ENCODE data around the gene RNF121.

RNF121 gene

DNA sequence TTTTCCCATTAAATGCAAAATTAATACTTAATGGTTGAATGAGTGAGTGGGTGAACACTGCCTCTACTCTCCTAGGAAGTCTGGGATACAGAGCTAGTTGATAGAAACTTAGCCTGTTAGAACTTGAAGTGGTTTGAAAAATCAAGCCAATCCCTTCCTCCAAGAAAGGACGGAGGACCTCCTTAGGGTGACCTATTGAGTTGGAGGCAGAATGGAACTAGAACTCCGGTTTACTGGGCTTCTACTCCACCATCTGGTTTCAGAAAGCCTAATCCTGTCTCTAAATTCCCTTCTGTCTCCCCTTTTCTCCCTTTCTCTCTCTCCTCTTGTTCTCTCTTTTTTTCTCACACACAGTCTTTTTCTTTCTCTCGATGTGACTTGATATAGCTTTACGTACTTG, 50.2 kb downstream of the RNF121 start:
- DNase-seq (ENCODE audit: extremely low spot score, insufficient read length, low read depth) (no peak), FAIRE-seq (no peak)

DNA sequence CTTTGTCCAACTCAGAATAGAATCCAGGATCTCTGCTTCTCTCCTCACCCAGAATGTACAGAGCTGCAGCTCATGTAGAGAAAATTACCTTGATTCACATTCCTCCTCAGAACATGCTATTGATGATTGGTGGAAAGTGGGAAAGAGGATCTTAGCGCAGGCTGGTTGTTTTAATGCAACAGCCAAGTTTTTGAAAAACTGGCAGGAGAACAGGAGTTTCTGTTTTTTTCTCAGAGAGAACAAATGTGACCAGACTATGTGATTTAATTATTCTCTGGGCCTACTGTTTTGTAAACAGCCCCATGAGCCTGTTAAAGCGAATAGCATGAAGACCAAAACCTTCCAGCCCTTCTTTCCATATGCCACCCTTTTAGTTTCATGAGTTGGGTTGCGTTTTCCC, 50.8 kb downstream of the RNF121 start:
- no peak for FAIRE-seq

DNA sequence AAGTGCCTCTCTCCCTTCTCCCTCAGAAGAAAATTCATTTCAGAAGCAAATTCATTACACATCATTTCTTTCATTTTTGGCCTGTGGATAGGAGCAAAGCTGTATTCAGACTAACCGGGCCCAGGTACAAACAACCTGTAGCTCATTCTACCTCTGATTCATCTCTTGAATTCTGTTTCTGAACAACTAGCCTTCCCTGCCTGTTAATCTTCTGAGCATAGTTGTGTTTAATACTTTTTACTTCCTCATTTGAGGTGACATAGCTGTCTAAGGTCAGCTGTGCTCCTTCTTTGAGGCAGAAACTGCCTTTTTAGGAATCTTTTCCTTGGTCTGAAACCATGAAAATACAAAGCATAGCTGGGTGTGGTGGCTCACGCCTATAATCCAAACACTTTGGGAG, 57.3 kb downstream of the RNF121 start:
- peak; percentile 77 for FAIRE-seq
- DNase-seq (ENCODE audit: extremely low spot score, insufficient read length, low read depth): no peak

More for the DNA sequence above, 50.8 kb downstream of the RNF121 start:
- no peak for DNase-seq (ENCODE audit: extremely low spot score, insufficient read length, low read depth)

DNA sequence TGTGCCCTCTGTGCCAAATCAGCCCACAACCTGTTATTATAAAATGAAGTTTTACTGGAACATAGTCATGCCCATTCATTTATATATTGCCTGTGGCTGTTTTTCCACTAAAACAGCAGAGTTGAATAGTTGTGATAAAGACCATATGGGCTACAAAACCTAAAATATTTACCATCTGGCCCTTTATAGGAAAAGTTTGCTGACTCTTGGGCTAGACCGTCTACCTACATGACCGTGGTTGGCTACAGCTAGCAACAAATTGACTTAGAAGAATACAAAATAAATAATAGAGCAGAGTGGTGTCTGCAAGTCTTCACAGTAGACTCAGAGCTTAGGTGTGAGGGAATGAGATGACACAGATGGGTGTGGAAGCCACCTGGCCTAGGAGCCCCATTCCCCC, 58.7 kb downstream of the RNF121 start:
- FAIRE-seq (no peak), DNase-seq (ENCODE audit: extremely low spot score, insufficient read length, low read depth) (no peak)

DNA sequence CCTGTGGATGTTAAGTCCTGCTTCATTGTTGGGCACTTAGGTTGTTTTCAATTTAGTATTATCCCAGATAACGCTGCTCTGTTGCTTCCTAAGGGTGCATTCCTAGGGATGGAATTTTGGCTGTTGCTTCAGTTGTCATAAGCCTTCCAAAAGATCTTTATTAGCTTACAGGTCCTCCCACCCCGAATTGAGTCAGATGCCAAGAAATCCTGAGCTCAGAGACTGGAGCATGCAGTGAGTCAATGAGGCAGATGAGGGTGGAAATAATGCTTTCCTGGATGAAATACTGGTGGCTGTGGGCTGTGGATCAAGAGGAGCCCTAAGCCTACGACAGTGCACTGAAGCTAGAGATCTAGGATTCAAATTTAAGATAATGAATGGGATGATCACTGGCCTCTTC, 59.2 kb downstream of the RNF121 start:
- DNase-seq (ENCODE audit: extremely low spot score, insufficient read length, low read depth) (no peak), FAIRE-seq (no peak)

DNA sequence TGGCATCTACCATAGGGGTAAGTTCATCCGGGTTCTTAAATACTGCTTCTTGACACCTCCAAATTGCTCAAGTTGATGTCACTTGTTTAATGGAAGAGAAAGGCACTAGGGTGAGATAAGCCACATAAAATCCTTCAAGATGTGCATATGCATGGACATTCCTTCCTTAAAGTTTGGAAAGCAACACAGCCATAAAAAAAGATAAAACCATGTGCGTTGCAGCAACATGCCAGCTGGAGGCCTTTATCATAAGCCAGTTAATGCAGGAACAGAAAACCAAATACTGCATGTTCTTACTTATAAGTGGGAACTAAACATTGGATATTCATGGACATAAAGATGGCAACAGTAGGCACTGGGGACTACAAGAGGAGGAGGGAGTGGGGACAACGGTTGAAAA, 61.9 kb downstream of the RNF121 start:
- FAIRE-seq (no peak), DNase-seq (ENCODE audit: extremely low spot score, insufficient read length, low read depth) (no peak)

DNA sequence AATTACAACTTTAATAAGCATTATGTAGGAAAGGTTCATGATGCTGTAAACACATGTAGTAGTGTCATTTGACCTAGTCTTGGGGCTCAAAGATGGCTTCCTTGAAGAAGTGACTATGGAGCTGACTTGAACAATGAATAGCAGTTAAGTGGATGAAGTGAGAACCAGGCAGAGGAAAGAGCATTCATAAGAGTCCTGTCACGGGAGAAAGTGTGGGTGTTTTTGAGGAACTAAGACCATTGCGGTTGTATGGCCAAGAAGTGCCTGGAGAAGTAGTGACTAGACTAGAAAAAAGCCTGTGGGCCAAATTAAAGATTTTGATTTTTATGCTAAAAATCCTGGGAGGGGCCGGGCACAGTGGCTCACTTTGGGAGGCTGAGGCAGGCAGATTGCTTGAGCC, 62.6 kb downstream of the RNF121 start:
- peak; percentile 86 for FAIRE-seq
- DNase-seq (ENCODE audit: extremely low spot score, insufficient read length, low read depth): no peak

DNA sequence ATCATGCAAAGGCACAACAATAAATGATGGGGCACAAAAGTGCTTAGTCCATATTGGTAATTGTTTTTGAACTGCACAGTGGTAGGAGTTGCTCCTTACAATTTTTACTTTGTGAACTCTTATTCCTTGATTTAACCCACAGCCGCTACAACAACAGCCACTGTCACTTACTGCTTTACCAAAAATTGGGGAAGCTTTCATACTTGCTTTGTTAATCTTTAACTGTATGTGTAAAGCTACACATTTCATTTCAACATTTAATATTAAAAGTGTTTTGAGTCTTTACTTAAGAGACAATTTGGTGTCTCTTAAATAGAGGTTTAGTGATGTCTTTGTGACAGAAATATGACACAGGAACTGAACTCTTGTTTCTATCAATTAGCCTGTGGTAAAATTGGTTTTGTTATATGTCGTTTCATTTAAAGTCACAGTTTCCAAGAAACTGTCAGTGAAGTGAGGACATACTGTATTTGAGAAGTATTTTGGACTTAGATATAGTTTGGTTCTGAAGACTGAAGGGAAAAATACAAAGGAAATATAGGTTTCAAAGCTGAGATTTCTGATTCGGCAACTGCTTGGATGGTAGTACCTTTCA, 63.4 kb downstream of the RNF121 start:
- FAIRE-seq (peak; percentile 42), DNase-seq (ENCODE audit: extremely low spot score, insufficient read length, low read depth) (no peak)

DNA sequence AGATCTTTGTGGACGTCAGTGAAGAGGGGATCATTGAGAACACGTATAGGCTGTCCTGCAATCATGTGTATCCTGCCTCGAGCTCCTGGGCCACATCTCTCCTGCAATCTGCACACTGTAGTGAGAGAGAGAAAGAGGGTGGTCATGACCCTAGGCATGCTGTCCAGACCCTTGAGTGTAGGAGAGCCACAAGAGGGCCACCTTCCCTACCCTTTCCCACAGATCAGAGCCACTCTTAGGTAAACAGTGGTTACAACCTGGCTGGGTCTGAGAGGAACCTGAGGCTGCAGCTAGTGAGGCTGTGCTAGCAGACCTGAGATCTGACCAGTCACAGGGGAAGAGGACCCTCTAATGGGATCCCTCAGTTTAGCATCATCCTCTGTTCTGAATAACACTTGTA, 65.9 kb downstream of the RNF121 start:
- no peak for FAIRE-seq
- DNase-seq (ENCODE audit: extremely low spot score, insufficient read length, low read depth): no peak

DNA sequence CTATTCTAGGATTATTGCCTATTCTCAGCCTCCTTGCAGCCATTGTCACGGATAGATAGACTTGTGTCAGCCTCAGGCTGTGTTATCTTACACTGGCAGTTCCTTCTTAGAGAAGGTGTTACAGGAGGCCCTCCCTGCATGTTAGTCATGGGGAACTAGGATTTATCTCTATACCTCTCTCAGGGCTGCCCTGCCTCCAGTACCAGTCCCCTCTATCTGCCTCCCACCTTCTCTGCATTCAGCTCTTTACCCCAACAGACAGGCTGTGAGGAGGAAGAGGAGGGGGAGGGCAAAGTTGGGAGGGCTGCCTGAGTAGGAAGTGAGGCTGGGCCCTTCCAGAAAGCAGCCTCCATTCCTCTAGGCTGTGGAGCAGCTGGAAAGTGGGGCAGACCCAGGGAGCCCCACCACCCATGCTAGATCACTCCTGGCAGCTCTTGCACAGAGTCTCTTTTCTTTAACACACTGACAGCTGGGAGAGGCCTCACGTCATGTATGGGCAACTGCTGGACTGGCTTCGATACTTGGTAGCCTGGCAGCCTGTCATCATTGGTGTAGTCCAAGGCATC, 67.0 kb downstream of the RNF121 start:
- DNase-seq (ENCODE audit: extremely low spot score, insufficient read length, low read depth) (no peak), FAIRE-seq (no peak)

DNA sequence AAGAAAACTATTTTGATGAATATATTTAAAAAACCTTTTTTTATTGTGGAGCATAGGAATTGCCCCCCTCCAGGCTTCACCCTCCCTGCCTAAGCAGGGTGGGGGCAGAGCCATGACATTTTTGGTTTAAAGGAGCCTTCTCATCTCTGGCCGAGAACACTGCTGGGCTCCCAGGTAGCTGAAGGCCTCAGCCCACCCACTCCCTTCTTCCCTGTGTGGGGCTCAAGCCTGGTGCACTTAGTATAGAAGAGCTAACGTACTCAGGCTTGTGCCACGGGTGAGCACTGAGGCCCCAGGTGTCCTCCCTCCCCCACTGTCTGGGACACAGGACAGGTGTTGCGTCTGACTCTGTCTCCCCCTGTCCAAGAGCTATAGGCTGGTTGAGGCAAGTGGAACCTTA, 67.7 kb downstream of the RNF121 start:
- FAIRE-seq (no peak), DNase-seq (ENCODE audit: extremely low spot score, insufficient read length, low read depth) (no peak)

DNA sequence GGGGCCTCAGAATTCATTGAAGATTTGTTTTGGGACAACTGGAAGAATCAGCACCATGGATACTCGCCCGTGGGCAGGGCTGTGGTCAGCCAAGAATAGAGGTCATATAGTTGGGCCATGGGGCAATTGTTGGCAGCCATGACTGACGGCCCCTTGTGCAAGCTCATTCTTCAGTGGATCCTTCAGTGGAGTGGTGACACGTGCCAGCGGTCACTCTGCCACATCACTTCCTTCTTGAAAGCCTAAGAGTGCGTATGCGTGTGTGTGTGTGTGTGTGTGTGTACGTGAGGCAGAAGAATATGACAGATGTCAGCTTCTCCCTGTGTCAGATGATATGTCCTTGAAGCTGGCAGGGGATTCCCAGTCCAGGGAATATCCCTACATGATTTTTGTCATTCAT, 68.1 kb downstream of the RNF121 start:
- FAIRE-seq (no peak), DNase-seq (ENCODE audit: extremely low spot score, insufficient read length, low read depth) (no peak)

DNA sequence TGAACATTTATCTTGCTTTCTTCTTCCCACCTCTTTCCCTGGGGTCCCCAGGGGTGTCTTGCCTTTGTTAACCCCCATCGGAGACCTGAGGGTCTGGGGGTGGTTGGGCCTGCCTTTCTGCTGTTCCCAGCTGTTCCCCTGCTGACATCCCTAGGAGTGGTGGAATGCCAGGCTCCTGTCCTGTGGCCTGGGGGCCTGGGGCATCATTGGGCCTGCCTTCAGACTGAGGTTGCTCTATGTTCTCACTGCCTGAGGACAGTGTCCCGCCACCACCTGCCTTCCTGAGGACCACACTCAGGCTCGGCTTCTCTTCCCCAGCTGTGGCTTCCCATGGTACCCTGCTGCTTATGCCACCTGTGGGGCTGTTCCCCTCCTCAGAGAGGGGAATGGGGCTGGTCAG, 68.7 kb downstream of the RNF121 start:
- no peak for DNase-seq (ENCODE audit: extremely low spot score, insufficient read length, low read depth)
- FAIRE-seq: no peak

DNA sequence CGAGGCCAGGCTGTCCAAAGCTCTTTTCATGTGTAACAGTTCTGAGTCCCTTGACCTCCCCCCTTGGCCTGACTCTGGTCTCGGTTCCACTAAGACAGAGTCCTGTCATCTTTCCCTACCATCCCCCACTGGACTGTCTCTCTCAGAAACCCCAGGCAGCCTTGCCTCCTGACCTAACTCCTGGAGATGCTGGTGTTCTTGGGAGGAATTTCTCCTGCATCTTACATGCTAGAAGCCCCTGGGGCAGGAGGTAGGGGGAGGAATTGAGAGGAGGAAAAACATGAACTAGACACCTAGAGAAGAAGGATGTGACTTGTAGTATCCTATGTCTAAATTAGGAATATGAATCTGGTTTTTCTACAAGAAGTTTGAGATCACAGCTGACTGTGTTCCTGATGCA, 69.2 kb downstream of the RNF121 start:
- no peak for FAIRE-seq
- no peak for DNase-seq (ENCODE audit: extremely low spot score, insufficient read length, low read depth)

DNA sequence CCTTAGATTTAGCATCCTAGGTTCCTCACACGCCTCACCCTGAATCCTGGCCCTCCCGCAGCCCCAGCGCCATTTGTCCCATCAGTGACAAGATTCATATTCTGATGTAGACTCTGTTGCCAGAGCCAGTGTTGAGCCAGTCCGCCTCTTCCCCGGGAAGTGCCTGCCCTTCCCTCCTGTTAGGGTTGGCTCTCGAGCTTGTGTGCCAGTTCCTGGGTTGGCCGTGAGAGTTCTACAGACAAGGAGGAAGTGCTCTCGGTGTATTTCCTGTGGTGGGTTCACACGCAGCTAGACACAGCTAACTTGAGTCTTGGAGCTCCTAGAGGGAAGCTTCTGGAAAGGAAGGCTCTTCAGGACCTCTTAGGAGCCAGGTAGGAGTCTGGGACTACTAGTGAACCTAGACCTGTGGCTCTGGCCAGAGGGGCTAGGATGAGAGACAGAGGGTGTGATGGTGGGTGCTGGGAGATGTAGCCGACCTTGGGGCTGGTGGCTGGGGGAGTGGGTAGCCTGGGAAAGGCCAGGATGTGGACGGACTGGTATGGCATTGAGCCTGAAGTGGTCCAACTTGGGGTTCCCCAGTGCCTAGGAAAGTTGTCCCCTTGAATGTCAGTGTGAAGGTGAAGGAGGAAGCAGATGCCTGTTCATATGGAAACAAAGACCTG, 69.9 kb downstream of the RNF121 start, which contains the start of gene IL18BP:
Gene IL18BP (plus strand): TSS at position 261 of the 662 bp plus-strand sequence. CDS start 1,076 bp downstream, outside the sequence.
- peak; percentile 51 for DNase-seq (ENCODE audit: extremely low spot score, insufficient read length, low read depth)

DNA sequence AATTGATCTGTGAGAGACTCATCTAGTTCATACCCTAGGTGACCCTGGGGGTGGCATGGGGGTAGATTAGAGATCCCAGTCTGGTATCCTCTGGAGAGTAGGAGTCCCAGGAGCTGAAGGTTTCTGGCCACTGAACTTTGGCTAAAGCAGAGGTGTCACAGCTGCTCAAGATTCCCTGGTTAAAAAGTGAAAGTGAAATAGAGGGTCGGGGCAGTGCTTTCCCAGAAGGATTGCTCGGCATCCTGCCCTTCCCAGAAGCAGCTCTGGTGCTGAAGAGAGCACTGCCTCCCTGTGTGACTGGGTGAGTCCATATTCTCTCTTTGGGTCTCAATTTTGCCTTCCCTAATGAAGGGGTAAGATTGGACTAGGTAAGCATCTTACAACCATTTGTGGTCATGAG, 70.5 kb downstream of the RNF121 start:
- no peak for DNase-seq (ENCODE audit: extremely low spot score, insufficient read length, low read depth)
- no peak for FAIRE-seq

More for the DNA sequence above, 69.9 kb downstream of the RNF121 start, which contains the start of gene IL18BP:
- peak; percentile 79 for FAIRE-seq

DNA sequence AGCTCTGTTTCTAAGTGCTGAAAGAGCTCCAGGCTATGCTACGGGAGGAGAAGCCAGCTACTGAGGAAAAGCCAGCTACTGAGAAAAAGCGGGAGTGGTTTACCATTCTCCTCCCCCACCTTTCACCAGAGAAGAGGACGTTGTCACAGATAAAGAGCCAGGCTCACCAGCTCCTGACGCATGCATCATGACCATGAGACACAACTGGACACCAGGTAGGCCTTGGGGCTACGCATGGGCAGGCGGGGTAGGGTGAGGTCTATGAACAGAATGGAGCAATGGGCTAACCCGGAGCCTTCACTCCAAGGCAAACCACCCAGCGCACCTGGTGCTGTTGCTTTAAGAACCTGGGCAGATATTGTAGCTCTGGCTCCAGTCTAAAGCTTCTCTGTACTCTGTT, 71.0 kb downstream of the RNF121 start:
- FAIRE-seq (no peak), DNase-seq (ENCODE audit: extremely low spot score, insufficient read length, low read depth) (no peak)

DNA sequence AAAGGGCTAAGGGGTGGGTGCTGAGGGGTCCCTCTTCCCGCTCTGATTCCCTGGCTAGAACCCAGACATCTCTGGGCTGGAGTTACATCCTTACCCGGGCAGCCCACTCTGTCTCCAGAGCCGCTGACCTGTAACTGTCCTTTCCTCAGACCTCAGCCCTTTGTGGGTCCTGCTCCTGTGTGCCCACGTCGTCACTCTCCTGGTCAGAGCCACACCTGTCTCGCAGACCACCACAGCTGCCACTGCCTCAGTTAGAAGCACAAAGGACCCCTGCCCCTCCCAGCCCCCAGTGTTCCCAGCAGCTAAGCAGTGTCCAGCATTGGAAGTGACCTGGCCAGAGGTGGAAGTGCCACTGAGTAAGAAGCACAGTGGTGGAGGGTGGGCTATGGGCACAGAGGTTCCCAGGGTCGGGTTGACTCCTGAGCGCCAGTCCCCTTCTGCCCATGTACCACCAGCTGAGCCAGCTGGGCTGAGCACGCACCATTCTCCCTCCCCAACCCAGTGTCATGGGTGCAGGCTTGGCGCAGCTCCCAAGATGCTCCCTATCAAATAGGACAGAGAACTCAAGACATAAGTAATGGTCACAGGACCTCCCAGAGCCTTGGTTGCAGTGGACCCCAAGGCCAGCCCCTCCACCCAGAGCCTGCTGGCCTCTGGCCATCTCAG, 71.5 kb downstream of the RNF121 start:
- FAIRE-seq: no peak
- no peak for DNase-seq (ENCODE audit: extremely low spot score, insufficient read length, low read depth)

DNA sequence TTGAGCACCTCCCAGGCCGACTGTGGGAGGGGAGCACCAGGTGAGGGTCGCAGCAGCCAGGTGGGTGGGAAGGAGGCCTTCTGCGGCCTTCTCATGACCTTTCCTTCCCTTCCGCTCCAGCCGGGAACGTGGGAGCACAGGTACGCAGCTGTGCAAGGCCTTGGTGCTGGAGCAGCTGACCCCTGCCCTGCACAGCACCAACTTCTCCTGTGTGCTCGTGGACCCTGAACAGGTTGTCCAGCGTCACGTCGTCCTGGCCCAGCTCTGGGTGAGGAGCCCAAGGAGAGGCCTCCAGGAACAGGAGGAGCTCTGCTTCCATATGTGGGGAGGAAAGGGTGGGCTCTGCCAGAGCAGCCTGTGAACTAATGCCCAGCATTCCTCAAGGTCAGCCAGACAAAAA, 72.4 kb downstream of the RNF121 start:
- no peak for DNase-seq (ENCODE audit: extremely low spot score, insufficient read length, low read depth)
- no peak for FAIRE-seq

DNA sequence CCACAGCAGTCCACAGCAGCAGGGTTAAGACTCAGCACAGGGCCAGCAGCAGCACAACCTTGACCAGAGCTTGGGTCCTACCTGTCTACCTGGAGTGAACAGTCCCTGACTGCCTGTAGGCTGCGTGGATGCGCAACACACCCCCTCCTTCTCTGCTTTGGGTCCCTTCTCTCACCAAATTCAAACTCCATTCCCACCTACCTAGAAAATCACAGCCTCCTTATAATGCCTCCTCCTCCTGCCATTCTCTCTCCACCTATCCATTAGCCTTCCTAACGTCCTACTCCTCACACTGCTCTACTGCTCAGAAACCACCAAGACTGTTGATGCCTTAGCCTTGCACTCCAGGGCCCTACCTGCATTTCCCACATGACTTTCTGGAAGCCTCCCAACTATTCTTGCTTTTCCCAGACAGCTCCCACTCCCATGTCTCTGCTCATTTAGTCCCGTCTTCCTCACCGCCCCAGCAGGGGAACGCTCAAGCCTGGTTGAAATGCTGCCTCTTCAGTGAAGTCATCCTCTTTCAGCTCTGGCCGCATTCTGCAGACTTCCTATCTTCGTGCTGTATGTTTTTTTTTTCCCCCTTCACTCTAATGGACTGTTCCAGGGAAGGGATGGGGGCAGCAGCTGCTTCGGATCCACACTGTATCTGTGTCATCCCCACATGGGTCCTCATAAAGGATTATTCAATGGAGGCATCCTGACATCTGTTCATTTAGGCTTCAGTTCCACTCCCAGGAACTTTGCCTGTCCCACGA, 73.2 kb downstream of the RNF121 start:
- FAIRE-seq: no peak
- DNase-seq (ENCODE audit: extremely low spot score, insufficient read length, low read depth): no peak
